NOMO-1 treated with dmso at 0.1 percent for 144 hours (cell line): ENCODE data around the gene CEP85L.

ENCODE experiments used
- DNase-seq: peaks from one replicate; lab custom pipeline; 2025; ENCODE audit not compliant: unreplicated experiment; lab: John Stamatoyannopoulos, UW

Gene CEP85L

DNA sequence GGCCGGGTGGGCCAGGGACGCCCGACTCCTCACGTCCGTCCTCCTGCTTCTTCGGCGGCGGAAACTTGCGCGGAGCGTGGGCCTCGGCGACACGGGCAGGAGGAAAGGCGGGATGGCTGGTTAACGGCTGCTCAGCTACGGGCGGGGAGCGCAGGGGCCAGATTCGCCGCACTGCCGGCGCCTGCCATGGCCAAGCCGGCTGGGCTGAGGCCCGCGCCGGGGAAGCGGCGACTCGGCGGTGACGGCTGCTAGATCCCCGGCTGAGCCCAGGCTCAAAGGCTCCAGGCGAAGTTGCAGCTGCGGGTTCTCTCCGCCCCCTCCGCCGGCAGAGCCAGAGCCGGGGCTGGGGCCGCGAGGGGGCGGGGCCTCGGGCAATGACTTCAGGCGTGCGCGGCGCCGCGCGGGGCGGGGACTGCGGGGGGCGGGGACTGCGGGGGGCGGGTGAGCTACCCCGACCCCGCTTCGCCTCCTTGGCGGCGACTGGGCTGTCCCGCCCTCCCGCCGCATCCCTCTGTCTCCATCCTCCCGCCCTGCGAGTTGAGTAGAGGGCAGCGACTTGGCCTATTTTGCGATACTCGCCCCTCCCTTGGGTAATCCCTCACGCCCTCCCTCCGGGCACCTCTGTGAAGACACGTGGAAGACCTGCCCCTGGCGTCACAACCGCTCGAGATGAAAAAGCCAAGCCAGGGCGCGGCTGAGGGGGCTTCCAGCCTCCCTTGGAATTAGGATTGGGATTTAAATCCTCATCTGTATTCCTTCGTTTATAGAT, at the start of gene CEP85L:
Gene CEP85L (minus strand): TSS at position 310 of the 769 bp plus-strand sequence. CDS start 322 bp downstream, outside the sequence.
- DNase-seq, result peak; percentile 78

DNA sequence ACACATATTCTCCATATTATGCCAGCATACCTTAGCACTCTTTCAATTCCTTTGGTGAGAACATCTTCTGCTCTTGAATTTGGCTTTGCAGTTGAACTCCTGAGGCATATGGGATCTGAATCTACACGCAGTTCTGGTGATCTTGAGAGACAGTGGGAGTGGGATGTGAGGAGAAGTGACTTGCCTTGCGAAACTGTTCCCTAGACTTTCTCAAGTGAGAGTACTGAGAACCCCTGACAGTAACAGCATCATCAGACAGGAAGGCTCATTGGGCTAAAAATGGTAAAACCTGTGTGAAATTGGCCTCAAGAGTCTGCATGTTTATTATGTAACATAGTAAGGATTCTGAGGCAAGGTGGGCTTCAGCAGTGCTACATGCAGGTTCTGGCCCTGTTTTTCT, 49.1 kb upstream of the CEP85L start:
- no peak for DNase-seq

DNA sequence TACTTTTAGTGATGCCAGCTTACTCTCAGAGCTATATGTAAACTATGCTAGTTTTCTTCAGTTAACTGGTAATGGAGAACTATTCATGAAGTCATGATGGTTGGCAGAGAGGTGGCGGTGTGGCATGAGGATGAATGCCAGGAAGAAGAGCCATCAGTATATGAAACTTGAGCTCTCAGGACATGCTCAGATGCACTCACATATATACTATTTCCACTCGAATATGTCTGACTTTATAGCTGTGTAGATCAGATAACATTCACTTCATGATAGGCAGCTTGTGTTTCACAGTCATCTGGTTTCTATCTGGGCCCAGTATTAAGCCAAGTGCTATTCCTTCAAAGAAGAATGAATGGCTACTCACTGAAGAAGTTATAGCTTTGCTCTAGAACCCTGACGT, 46.2 kb upstream of the CEP85L start:
- no peak for DNase-seq

DNA sequence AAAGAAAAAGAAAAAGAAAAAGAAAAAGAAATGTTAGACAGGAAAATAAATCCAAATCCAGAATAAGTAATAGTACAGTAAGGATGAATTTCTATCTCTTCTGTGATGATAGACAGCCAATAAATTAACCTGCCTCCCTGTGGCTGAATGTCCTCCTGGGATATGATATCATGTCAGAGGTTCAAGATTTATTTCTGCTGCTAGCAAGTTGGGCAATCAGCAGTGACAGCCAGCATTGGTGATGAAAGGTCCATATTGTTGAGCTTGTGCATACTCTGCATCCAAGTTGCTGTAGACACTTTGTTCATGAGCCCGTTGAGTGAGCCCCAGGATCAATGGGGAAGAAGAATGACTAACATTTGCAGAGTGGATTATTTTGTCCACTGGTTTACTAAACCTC, 44.9 kb upstream of the CEP85L start:
- no peak for DNase-seq

DNA sequence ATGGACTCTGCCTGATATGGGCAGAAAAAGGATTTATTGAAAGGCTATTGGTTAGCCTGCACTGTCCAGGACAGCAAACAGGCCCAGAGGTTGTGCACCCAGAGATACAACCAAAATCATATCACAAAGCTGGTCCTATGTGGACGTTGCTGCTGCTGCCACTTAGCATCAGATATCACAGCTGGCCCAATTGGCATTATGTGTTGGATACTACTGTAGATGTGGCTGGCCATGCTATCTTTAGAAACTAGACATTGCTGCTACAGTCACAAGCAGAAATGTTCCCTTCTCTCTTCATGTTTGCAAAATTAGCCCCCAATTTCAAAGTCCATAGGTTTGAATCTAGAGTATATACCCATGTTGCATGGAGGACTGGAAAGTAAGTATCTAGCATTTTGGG, 42.2 kb upstream of the CEP85L start:
- DNase-seq, result no peak

DNA sequence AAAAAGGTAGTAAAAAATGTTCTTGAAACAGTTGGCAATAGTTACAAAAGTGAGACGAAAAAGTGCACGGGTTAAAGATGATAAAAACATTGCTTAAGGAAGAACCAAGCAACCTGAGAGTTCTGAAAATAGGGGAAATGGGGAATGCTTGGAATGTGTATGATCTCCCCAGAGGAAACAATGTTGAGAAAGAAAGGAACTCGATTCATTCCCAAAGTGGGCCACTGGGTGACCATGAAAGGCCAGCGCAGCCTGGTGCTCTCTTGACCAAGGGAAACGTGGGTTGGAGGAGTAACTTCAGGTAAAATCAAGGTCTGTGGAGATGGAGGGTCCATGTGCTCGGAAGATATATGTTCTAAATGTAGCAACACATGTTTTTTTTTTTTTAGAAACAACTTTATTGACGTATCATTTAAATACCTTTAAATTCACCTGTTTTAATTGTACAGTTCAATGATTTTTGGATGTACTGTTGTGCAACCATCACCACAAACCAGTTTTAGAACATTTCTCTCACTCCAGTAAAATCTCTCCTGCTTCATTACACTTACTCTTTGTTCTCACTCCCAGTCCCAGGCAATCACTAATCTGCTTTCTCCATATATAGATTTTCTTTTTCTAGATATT, 34.5 kb upstream of the CEP85L start:
- DNase-seq, result no peak

DNA sequence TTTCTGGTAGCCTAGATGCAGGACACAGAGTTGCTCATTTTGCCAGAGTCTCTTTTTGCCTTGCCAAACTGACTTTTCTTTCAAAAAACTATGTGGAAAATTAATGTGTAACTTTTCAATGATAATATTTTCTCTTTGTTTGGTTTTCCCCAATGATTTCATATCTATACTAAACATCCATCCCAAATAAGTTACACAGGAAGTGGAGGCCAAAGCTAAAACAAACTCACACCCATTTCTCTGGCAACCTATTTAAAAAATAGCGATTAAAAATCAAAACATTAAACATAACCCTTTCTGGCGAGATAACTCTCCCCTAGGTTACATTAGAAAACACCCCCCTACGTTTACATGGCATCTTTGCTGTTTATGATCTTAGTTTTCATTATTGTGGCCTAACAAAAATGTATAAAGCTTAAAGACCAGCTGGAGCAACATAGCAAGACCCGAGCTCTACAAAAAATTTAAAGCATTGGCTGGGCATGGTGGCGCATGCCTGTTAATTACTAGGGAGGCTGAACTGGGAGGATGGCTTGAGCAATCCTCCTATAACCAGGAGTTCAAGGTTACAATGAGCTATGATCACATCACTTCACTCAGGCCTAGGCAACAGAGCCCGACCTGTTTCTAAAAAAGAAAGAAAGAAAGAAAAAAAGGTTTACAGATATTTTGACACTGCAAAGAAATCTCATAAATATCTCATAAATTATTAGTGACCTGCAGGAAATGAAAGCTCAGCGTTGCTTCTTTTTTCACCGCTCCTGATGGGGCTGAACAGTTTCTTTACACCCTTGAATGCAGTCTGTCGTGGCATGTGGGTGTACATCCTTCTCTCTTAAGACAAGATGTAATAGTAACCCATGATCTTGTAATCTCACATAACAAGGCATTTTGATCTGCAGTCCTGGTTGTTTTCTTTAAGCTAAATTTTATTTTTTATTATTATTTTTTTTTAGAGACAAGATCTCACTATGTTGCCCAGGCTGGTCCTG, 32.8 kb upstream of the CEP85L start:
- DNase-seq, result no peak

DNA sequence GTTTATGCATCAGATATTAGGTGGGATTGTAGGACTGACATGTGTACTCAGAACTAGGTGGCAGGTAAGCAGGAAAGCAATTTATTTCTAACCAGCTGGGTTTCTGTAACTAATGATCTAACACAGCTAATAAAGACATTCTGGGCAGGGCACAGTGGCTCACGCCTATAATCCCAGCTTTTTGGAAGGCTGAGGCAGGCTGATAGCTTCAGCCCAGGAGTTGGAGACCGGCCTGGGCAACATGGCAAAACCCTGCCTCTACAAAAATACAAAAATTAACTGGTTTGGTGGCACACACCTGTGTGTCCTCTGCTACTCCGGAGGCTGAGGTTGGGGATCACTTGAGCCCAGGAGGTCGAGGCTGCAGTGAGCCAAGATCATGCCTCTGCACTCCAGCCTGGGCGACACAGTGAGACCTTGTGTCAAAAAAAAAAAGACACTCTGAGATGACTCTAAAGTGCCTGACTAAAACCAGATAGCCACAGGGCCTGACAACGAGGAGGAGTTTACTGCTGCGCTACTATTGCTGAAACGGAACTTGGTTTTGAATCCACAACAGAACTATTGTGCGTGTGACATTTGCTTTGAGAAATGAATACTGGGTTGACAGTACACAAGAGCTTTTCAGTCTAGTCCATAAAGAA, 29.2 kb upstream of the CEP85L start:
- DNase-seq, result no peak

DNA sequence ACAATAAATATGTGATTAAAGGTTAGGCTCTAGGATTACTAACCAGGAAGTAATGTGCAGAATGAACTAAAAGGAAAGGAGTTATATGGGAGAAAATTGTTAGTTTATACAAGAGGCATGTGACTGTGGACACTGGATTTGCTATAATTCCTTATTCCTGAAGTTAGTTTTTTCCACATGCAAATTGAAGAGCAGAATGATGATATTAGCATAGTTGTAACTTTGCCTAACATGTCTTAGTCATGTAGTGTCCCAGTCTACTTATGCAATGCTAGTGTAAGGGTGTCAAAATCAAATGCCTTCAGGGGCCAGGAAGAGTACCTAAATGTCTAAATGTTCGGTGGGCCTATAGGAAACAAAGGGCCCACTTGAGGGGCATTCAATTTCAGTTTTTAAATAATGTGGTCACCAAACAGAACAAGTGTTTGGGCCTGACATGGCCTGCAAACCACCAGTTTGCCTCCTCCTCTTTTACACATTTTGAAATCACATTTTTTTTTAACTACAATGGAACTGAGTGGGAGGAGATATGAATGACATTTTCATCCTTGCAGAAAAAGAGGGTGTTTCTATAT, 28.0 kb upstream of the CEP85L start:
- DNase-seq, result no peak

DNA sequence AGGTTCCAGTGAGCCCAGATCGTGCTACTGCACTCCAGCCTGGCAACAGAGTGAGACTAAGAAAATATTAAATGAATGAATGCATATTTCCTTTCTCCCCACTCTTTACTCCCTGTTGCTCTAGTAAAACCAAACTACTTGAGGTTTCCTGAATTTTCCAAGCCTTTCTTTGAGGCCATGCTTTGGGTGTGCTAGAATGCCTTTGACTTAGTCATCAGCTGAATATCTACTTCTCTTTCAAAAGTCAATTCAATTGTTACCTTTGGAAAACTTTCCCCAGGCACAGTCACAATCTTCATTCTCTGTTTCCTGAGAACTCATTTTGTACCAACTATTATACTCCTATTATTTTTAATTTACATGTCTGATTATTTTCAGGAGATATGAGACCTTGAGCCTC, 27.5 kb upstream of the CEP85L start:
- no peak for DNase-seq

DNA sequence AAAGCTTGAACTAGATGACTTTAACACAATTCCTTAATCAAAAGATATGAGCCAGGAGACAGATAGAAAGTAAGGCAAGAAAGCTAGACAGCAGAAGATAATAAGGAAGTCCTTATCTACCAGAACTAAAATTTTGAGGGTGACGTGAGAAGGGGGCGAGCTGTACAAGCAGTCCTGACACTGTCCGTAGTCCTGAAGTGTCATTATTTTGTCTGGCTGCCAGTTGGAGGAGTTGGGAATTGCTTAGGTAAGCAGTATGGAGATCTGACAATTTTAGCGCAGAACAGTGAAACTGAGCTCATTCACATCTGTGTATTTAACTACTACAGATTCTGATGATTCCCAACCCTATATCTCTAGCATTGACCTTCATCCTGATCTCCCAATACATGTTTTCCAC, 25.8 kb upstream of the CEP85L start:
- DNase-seq, result no peak

DNA sequence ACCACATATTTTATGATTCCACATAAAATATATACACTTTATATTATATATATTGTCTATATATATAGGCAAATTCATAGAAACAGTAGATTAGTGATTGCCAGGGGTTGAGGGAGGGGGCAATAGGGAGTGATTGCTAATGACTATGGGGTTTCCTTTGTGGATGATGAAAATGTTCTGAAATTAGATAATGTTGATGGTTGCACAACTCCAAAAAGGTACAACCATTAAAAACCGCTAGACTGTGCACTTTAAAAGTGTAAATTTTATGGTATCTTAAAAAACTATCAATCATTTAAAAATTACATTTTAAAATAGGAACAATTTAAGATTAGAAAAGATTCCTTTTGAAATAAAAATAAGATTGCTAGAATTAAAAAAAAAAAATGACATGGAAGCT, 23.8 kb upstream of the CEP85L start:
- DNase-seq, result no peak

DNA sequence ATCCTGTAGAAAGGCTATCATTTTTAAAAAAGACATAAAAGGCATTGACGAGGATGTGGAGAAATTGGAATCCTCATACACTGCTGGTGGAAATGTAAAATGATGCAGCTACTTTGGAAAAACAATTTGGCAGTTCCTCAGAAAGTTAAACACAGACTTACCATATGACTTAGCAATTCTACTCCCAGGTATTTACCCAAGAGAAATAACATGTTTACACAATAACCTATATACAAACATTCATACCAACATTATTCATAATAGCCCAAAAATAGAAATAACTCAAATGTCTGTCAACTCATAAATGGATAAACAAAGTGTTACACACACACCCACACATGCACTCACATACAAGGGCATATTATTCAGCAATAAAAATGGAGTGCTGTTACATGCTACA, 23.4 kb upstream of the CEP85L start:
- no peak for DNase-seq

DNA sequence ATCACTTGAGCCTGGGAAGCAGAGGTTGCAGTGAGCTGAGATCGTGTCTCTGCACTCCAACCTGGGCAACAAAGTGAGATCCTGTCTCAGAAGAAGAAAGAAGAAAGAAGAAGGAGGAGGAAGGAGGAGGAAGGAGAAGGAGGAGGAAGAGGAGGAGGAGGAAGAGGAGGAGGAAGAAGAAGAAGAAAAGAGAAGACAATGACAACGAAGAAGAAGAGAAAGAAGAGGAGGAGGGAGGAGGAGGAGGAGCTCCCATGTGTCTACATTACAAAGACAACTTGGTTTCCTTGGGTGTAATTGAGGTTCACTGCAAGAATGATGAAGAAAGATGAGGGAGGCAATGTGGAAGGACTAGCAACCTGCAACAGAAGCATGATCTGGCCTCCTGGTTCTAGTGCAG, 21.3 kb upstream of the CEP85L start:
- no peak for DNase-seq

DNA sequence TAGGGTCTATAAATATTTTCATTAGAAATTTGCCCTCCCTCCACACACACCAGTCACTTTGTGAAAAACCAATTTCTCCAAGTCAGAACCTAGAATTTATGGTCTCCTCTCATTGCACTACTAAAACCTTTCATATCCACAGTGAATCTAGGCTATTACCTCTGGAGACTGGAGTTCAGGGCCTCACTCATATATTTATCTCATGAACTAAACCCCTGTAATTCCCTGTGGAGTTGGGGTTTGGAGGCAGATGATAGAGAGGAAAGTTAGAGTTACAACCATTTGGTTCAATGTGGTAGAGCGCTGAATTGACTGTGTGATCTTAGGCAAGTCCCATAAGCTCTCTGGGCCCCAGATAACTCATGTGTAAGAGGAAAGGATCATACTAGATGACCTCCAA, 18.2 kb upstream of the CEP85L start:
- DNase-seq, result no peak

DNA sequence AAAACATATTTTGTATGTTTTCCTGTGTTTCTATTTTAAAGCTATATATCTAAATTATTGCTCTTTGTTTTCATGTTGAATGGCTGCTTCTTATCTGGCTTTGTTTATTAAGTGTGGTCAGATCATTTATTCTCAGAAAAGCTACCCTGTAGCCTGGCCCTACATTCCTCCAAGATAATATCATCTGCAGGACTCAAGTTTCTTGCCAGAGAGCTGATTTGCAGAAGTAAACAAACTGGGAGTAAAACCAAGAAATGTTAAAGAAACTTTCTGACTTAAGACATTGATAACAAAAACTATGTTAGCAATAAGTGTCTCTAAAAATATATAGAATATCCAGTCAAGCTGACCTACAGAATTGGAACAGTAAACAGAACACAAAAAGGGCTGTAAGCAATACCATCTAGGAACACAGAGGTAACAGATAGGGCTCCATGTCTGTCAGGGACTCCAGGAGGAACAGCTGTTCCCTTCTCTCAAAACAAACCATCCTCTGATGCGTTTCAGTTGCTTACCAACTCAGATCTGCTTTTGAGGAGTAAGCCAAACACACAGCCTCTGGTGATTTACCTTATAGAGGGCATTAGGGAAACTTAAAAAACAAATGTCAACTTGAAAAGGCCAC, 17.5 kb upstream of the CEP85L start:
- DNase-seq, result no peak

DNA sequence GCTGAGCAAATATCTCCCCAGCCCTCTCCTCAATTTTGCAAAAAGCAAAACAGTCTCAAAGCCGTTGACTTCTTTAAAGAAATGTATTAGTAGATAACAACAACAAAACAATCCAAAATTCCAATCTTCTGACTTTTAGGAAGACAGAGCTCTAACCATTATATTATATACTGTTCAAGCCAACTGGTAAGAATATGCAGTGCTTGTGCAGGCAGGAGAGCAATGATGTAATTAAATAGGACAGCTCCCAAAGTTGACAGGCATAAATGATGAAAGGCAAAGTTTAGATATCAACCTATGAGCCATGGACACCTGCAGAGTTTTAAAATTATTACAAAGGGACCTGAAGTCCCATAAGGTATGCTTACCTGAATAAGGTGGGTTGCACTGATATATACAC, 16.6 kb upstream of the CEP85L start:
- DNase-seq, result no peak

DNA sequence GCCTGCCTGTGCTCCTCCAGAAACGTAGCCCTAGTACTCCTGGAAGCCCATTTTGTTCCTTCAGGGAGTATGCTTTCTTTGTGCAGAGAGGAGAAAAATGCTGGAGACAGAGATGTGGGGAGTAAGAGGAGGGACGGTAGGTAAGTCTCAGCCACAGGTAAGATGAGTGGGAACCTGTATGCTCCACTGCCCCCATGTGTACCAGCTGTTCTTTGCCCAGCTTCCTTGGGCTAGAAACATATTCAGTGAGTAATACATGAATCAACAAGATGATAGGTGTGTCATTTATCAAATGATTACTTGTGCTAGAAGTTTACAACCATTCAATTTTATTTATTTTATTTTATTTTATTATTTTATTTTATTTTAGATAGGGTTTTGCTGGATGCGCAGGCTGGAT, 13.6 kb upstream of the CEP85L start:
- no peak for DNase-seq

DNA sequence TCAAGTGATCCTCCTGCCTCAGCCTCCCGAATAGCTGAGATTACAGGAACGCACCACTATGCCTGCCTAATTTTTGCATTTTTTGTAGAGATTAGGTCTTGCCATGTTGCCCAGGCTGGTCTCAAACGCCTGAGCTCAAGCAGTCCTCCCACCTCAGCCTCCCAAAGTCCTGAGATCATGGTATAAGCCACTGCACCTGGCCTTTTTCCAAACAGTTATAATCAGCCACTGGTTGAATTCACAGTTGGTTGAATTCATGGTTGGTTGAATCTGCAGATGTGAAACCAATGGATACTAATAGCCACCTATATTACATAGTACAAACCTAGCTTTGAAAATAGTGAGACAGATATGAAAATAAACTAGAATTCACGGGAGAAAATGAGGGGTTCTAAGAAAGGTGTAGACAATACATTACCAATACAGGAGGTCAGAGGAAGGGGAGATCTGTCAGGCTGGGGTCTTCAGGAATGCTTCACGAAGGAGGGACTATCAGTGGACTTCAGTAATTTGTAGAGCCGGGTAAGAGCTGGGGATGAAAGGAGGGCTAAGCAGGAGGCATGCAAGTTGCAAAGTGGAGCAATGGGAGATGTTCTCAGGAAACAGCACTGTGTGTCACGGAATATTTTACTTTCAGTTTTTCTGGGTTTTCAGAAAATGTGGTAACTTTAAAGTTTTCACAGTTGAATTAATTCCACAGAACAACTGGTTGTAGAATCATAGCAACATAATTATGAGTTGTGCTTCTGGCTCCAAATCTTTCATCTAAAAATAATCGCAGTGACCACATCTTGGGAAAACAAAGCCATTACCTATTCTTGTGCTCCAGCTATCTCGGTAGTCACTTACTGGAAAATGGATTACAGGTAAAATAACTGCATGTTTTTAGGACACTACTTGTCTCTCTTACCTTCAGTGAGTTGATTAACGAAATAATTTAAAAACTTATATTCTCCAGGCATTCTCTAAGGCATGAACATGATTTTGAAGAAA, 12.9 kb upstream of the CEP85L start:
- DNase-seq, result no peak
